Right atrium auricular region (tissue), 2 donors: ENCODE results near the gene XRCC1. TPM values are rescaled to one million over a fixed set of nuclear protein-coding genes. Genes with fewer than 3 reads are reported as not detected.

Experiments used
- DNase-seq: peaks from one replicate; pipeline ENCODE4 v3.0.0-alpha.2; 2019; ENCODE audit warnings: low spot score
- H3K27ac ChIP-seq, 2 donors: fragments of 200-600 bp; sonication (generic); 1 replicate in 1 of 2; 2 replicates in 1 of 2; pipeline ENCODE4 v1.5.1; 2016 to 2019
- H3K27me3 ChIP-seq, 2 donors: fragments of 200-600 bp; sonication (generic); one replicate each; pipeline versions ENCODE4 v1.5.1 to v1.6.0; 2017 to 2019
- H3K36me3 ChIP-seq: fragments of 200-600 bp; sonication (generic); one replicate; pipeline ENCODE4 v1.5.1; 2016
- H3K4me1 ChIP-seq, 2 donors: fragments of 200-600 bp; sonication (generic); one replicate each; pipeline versions ENCODE4 v1.5.1 to v1.6.0; 2017 to 2019
- H3K4me3 ChIP-seq, 2 donors: fragments of 200-600 bp; sonication (generic); 1 replicate in 1 of 2; 2 replicates in 1 of 2; pipeline ENCODE4 v1.5.1; 2017 to 2019; ENCODE audit warnings: mild to moderate bottlenecking in 1 of 2, moderate library complexity in 1 of 2
- H3K9me3 ChIP-seq, 2 donors: fragments of 200-600 bp; sonication (generic); one replicate each; pipeline ENCODE4 v1.5.1; 2019
- CTCF ChIP-seq, 2 donors: fragments of 200-600 bp; sonication (generic); IDR thresholded peaks; one replicate each; pipeline ENCODE4 v1.5.1; 2019; ENCODE audit warnings: antibody characterized with exemption in 2 of 2
- total RNA-seq, 2 donors: library from RNA; depleted of rRNA; stranded (reverse); fragments of >200 nt; gene quantifications; one replicate each; pipeline ENCODE4 v1.1.0, GENCODE V29; 2016

XRCC1 gene
- total RNA-seq, 2 donors from 2014 or later: 14.3 to 14.9 TPM

- Histone ChIP-seq H3K4me1 (no peaks in the 10 kb centered on the region), H3K9me3 (no peaks in the 10 kb centered on the region), H3K27ac (no peak overlapping the region), H3K27me3 (no peaks in the 10 kb centered on the region), H3K36me3 (peaks cover 27% of the 10 kb centered on the region), H3K4me3 (no peak overlapping the region)
- TF ChIP-seq CTCF (IDR thresholded peaks at IDR 0.05): no peak
- no peak for DNase-seq
Observed at GRCh38 chr19:43612374-43612773, 37.0 kb upstream of the XRCC1 start.

- Histone ChIP-seq H3K27me3 (no peaks in the 10 kb centered on the region), H3K9me3 (no peaks in the 10 kb centered on the region), H3K4me3 (no peak within 1 kb of the TSS), H3K36me3 (peaks cover 28% of the 10 kb centered on the region), H3K27ac (no peak within 1 kb of the TSS), H3K4me1 (no peaks in the 10 kb centered on the region)
- no peak for TF ChIP-seq CTCF (IDR thresholded peaks at IDR 0.05)
- no peak for DNase-seq
Observed at GRCh38 chr19:43611788-43612187, 36.5 kb upstream of the XRCC1 start, which contains the start of gene SRRM5. TSS of gene SRRM5 (plus strand) at chr19:43612088. CDS start at chr19:43612122, 34 bp downstream.

- peaks cover 0 to 4% of the 10 kb centered on the region in 2 donors for H3K4me1 ChIP-seq
- DNase-seq: no peak
- no peaks in the 10 kb centered on the region for H3K9me3 ChIP-seq
- TF ChIP-seq CTCF (IDR thresholded peaks at IDR 0.05): no peak
- H3K27ac ChIP-seq: no peak overlapping the region
- H3K4me3 ChIP-seq: no peak overlapping the region
- peaks cover 28% of the 10 kb centered on the region for H3K36me3 ChIP-seq
- no peaks in the 10 kb centered on the region for H3K27me3 ChIP-seq
Observed at GRCh38 chr19:43610493-43610892, 35.2 kb upstream of the XRCC1 start.

GRCh38 chr19:43609872-43610271, 34.5 kb upstream of the XRCC1 start:
- H3K36me3 ChIP-seq: peaks cover 28% of the 10 kb centered on the region
- no peak for DNase-seq
- no peaks in the 10 kb centered on the region for H3K9me3 ChIP-seq
- H3K4me3 ChIP-seq: no peak overlapping the region
- no peaks in the 10 kb centered on the region for H3K27me3 ChIP-seq
- H3K4me1 ChIP-seq: peaks cover 0 to 4% of the 10 kb centered on the region in 2 donors
- no peak for TF ChIP-seq CTCF (IDR thresholded peaks at IDR 0.05)
- H3K27ac ChIP-seq: no peak overlapping the region

- Histone ChIP-seq H3K27me3 (no peaks in the 10 kb centered on the region), H3K4me3 (no peak overlapping the region)
- no peak for TF ChIP-seq CTCF (IDR thresholded peaks at IDR 0.05)
Observed at GRCh38 chr19:43607238-43608205, 32.2 kb upstream of the XRCC1 start.

More at GRCh38 chr19:43607238-43608205, 32.2 kb upstream of the XRCC1 start:
- peaks cover 0 to 4% of the 10 kb centered on the region in 2 donors for H3K4me1 ChIP-seq
- H3K27ac ChIP-seq: no peak overlapping the region
- peaks cover 15% of the 10 kb centered on the region for H3K36me3 ChIP-seq
- H3K9me3 ChIP-seq: no peaks in the 10 kb centered on the region
- DNase-seq: no peak
